Aorta (tissue), 5 donors: Measurements from ENCODE around the gene CR1L. TPM values are rescaled to one million over a fixed set of nuclear protein-coding genes. Genes with fewer than 3 reads are reported as not detected.
"Not testable (repeated sequence)": the region's sequence is repeated elsewhere in the genome, so short reads cannot be mapped to it uniquely, and the experiment has no call there.

ENCODE experiments used
- ATAC-seq: fragments of 200-7000 bp; cut with Tn5 transposase; one replicate; pipeline ENCODE4 v1.9.1; 2022; ENCODE audit warnings: moderate library complexity; ENCODE audit not compliant: low FRiP score
- DNase-seq, 2 donors: peaks; one replicate each; pipeline ENCODE4 v3.0.0-alpha.2; 2020
- H3K27ac ChIP-seq, 2 donors: one replicate each; pipeline ENCODE4 v1.5.1; 2013; ENCODE audit warnings: low read length in 2 of 2, mild to moderate bottlenecking in 2 of 2, moderate library complexity in 2 of 2, control low read depth in 1 of 2, inconsistent platforms in 1 of 2, low read depth in 1 of 2
- H3K27me3 ChIP-seq, 2 donors: one replicate each; pipeline ENCODE4 v1.6.1; 2013; ENCODE audit warnings: control low read depth in 1 of 2, low read length in 1 of 2, mild to moderate bottlenecking in 1 of 2, moderate library complexity in 1 of 2; ENCODE audit not compliant: insufficient read depth in 2 of 2, control insufficient read depth in 1 of 2
- H3K36me3 ChIP-seq, 2 donors: one replicate each; pipeline ENCODE4 v1.6.1; 2013; ENCODE audit warnings: control low read depth in 1 of 2, low read length in 1 of 2, mild to moderate bottlenecking in 1 of 2; ENCODE audit not compliant: insufficient read depth in 2 of 2, control insufficient read depth in 1 of 2
- H3K4me1 ChIP-seq, 2 donors: one replicate each; pipeline ENCODE4 v1.6.1; 2013; ENCODE audit warnings: low read length in 2 of 2, control low read depth in 1 of 2, mild to moderate bottlenecking in 1 of 2, moderate library complexity in 1 of 2; ENCODE audit not compliant: insufficient read depth in 2 of 2, control insufficient read depth in 1 of 2
- H3K4me3 ChIP-seq, 2 donors: one replicate each; pipeline ENCODE4 v1.5.1; 2013; ENCODE audit warnings: low read length in 2 of 2, control low read depth in 1 of 2, mild to moderate bottlenecking in 1 of 2
- H3K9me3 ChIP-seq: one replicate; pipeline ENCODE4 v1.6.1; 2013; ENCODE audit warnings: mild to moderate bottlenecking, low read length; ENCODE audit not compliant: control insufficient read depth
- WGBS, 2 donors: extraction: QIAGEN DNeasy Blood & Tissue Kit; methylation state at CpG; one replicate each; pipeline ENCODE4 v1.1.7; 2013; 5-methylcytosine and 5-hydroxymethylcytosine counted together
- intact Hi-C, 2 donors: fragments of 100-400 bp; cut with DNase I; formaldehyde crosslinking; loops; one replicate each; pipeline versions ENCODE4 v1.14.2 to v1.15.0; 2022
- polyA plus RNA-seq, 2 donors: library from polyadenylated mRNA; stranded (reverse); fragments of 200-250 nt; gene quantifications; one replicate each; pipeline ENCODE4 v1.2.3, GENCODE V29; 2013
- total RNA-seq, 2 donors: library from RNA; stranded (reverse); fragmentation: NEBNext Ultra II Directional; extraction: Animal tissue kit (Norgen Biotek cat#: 25700); gene quantifications; one replicate each; pipeline ENCODE4 v1.2.1, GENCODE V29; 2021
- donor health status: healthy with polysubstance abuse.
- donor health status: Bipolar disorder and iron deficiency.
- donor health status: DM: no; HTN: no; CAD: no.
- donor health status: DM: no; HTN: no; CAD: no.
- donor health status: DM: yes; HTN: yes; CAD: no.

CR1L gene
- total and polyA plus RNA-seq, 4 donors = 0.24 TPM; not detected in 3

DNA sequence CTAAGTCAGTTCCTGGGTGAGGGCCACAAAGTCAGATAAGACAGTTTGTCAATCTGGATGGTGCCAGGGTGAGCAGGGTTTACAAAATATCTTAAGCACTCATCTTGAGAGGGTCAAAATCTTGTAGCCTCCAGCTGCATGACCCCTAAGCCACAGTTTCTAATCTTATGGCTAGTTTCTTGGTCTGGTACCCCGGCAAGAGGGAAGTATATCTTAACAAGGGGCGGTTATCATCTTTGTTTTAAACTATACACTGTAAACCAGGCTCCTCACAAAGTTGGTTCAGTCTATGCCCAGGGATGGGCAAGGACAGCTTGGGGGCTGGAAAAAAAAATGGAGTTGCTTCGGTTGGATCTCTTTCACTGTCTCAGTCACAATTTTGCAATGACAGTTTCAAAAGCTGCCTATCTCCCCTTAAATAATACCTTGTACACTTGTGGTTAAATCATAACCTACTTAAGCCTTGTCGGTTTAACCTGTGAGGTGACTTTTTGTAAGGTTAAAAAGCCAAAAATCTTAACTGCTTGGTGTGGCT is 99.1 kb downstream of the CR1L start:
- intact Hi-C loops = no loop called here
- 96 to 97% methylated on average over 4 of the region's 4 CpGs for WGBS, 2 donors
- DNase-seq = no peak
- no peak overlapping the region for H3K27ac ChIP-seq
- H3K36me3 ChIP-seq = no peaks in the 10 kb centered on the region
- ATAC-seq = no peak
- H3K4me3 ChIP-seq = no peak overlapping the region
- H3K4me1 ChIP-seq = no peaks in the 10 kb centered on the region
- H3K9me3 ChIP-seq = no peaks in the 10 kb centered on the region
- H3K27me3 ChIP-seq = no peaks in the 10 kb centered on the region

DNA sequence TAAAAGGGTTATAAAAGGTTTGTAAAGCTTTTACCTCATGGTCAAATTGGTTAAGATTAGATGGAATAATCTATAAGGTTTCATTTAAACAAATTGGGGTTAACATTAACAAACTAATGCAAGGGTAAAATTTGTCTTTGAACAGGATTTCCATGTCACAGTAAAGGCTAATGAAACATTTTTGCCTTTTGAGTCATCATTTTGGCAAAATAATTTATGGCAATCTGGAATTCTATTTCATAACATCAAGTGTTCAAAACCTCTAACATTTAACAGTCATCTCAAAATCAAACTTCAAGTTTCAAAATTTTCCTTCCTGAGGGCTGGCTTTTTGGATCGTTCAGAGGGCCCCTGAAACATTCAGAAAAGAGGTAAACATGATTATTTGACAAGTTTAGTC is 100.4 kb downstream of the CR1L start:
- H3K4me3 ChIP-seq = no peak overlapping the region
- DNase-seq (no peak), ATAC-seq (no peak)
- no peaks in the 10 kb centered on the region for H3K36me3 ChIP-seq
- no peaks in the 10 kb centered on the region for H3K4me1 ChIP-seq
- WGBS, 2 donors = 26 to 31% methylated on average over 1 of the region's 1 CpG
- no peaks in the 10 kb centered on the region for H3K27me3 ChIP-seq
- no peaks in the 10 kb centered on the region for H3K9me3 ChIP-seq
- intact Hi-C loops = no loop called here
- no peak overlapping the region for H3K27ac ChIP-seq

DNA sequence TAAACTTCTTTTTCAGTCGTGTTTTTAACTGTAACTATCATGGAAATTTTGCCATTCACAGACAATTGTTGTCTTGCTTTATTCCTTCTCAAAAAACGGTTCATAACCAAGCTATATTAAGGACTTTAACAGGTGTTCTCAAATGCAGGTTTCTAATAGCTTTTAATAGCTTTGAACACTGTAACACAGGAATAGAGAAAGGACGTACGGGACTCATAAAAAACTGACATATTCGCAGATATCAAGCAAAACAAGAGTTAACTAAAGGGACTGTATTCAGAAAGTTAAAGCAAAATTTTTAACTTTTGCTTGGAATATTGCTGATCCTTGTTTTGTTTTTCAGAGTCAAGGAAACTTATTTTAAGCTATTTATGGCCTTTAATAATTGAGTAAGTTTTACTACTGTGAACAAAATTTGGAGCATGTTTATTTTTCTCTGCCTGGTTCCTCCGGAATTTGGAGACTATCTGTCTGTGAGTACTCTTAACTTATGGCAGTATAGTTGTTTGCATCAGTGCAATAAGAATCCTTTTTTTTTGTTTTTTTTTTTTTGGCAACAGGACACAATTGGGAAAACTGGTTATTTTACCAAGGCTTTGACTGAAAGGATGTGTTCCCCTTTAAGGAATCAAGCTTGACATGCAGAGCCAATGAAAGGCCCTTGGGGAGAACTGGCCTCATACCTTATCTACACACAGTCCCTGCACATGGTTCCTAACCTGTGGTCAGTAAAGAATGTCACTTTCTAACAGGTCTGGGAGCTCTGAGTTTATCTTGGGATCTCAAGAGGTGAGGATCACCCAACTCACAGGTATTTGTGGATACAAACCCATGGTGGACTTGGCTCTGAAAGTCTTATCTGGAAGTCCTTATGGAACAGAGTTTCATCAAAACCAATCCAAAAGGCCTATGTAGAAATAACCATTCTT is 101.2 kb downstream of the CR1L start:
- intact Hi-C loops = no loop called here
- no peak for ATAC-seq
- H3K36me3 ChIP-seq = no peaks in the 10 kb centered on the region
- no peak for DNase-seq
- no peak overlapping the region for H3K27ac ChIP-seq
- WGBS, 2 donors = 79 to 81% methylated on average over 6 of the region's 6 CpGs
- H3K27me3 ChIP-seq = no peaks in the 10 kb centered on the region
- H3K4me3 ChIP-seq = no peak overlapping the region
- H3K9me3 ChIP-seq = no peaks in the 10 kb centered on the region
- H3K4me1 ChIP-seq = no peaks in the 10 kb centered on the region

- Histone ChIP-seq H3K4me3 (no peak overlapping the region), H3K9me3 (no peaks in the 10 kb centered on the region), H3K36me3 (no peaks in the 10 kb centered on the region), H3K27ac (no peak overlapping the region), H3K27me3 (no peaks in the 10 kb centered on the region), H3K4me1 (no peaks in the 10 kb centered on the region)
- 93% methylated on average over 15 of the region's 15 CpGs for WGBS, 2 donors
- no peak for DNase-seq
- intact Hi-C loops = no loop called here
- no peak for ATAC-seq
Measured at GRCh38 chr1:207747627-207748492, 102.9 kb downstream of the CR1L start.

GRCh38 chr1:207748737-207749528 is 104.0 kb downstream of the CR1L start:
- Histone ChIP-seq H3K4me3 (no peak overlapping the region), H3K27me3 (no peaks in the 10 kb centered on the region), H3K9me3 (no peaks in the 10 kb centered on the region), H3K27ac (no peak overlapping the region), H3K4me1 (no peaks in the 10 kb centered on the region), H3K36me3 (no peaks in the 10 kb centered on the region)
- ATAC-seq (no peak), DNase-seq (no peak)
- WGBS, 2 donors = 86 to 94% methylated on average over 2 of the region's 2 CpGs
- intact Hi-C loops = no loop called here

DNA sequence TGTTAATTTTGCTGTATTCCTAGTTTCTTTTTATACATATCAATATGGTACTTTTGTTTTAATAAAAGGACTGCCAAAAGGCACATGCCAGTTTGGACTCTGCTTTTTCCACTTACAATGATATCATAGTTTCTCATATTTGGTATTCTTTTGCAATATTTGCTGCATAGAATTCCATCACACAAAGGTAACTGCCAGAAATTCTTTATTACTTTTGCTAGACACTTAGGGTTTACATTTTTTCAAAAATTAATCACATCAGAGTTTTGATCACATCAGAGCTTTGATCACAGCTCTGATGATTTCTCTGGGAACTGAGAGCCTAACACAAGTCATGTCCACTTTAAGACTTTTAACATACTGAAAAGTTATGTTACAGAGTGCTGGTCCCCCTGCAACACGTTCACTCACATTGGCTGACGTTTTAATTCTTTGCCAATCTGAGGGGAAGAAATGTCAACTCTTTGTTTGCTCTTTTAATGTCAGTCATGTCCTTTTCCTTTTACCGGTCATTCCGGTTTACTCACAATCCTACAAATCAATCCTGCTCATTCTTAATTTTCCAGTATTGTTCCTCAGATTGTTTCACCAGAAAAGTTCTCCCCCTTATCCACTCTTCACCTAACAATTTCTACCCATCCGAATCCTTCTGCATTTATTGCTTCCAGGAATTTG is 105.8 kb downstream of the CR1L start:
- 18 to 29% methylated on average over 5 of the region's 5 CpGs for WGBS, 2 donors

GRCh38 chr1:207751463-207751789 is 106.5 kb downstream of the CR1L start:
- not testable (repeated sequence) for ATAC-seq, H3K4me1 ChIP-seq

More for the DNA sequence above, 105.8 kb downstream of the CR1L start:
- DNase-seq (no peak), ATAC-seq (no peak)
- intact Hi-C loops = loop anchor here in 1 of 2 donors (5.0 kb wide), 1 partner anchor 47 kb away; no protein-coding TSS in a partner anchor
- H3K27me3 ChIP-seq = no peaks in the 10 kb centered on the region
- peaks cover 0 to 4% of the 10 kb centered on the region in 2 donors for H3K4me1 ChIP-seq
- no peaks in the 10 kb centered on the region for H3K36me3 ChIP-seq
- no peaks in the 10 kb centered on the region for H3K9me3 ChIP-seq
- H3K4me3 ChIP-seq = no peak overlapping the region
- H3K27ac ChIP-seq = peak overlapping the region; percentile 29 to 38

More at GRCh38 chr1:207751463-207751789, 106.5 kb downstream of the CR1L start:
- intact Hi-C loops = loop anchor here in 1 of 2 donors (5.0 kb wide), 1 partner anchor 46 kb away; no protein-coding TSS in a partner anchor
- WGBS, 2 donors = 0 to 2% methylated on average over 7 of the region's 7 CpGs
- H3K36me3 ChIP-seq, H3K27me3 ChIP-seq, H3K9me3 ChIP-seq, DNase-seq: not testable (repeated sequence)
- Histone ChIP-seq H3K4me3 (peak overlapping the region; percentile 14 to 35), H3K27ac (peak overlapping the region; percentile 29 to 93)
